ENCODE results near the gene ADAMTS1. TPM values are rescaled to one million over a fixed set of nuclear protein-coding genes. Genes with fewer than 3 reads are reported as not detected.

ADAMTS1 gene
- total RNA-seq, 2 experiments from 2014 or later: 0.89 to 2.0 TPM

GRCh38 chr21:26851109-26851944, 6.1 kb upstream of the ADAMTS1 start:
- ATAC-seq (no peak), DNase-seq (no peak)
- H3K4me3 Mint-ChIP-seq: no peak overlapping the region
- no peak overlapping the region for H3K27ac Mint-ChIP-seq
- peaks cover 29% of the 10 kb centered on the region for H3K27me3 Mint-ChIP-seq
- CTCF ChIA-PET: no interaction called here
- H3K9me3 Mint-ChIP-seq (ENCODE audit: low read depth): no peaks in the 10 kb centered on the region
- peaks cover 7% of the 10 kb centered on the region for H3K4me1 Mint-ChIP-seq
- H3K36me3 Mint-ChIP-seq: no peaks in the 10 kb centered on the region

GRCh38 chr21:26850116-26850643, 5.0 kb upstream of the ADAMTS1 start:
- Mint-ChIP-seq H3K27ac (no peak overlapping the region), H3K36me3 (no peaks in the 10 kb centered on the region), H3K4me1 (peaks cover 14% of the 10 kb centered on the region), H3K27me3 (peaks cover 39% of the 10 kb centered on the region), H3K4me3 (no peak overlapping the region), H3K9me3 (ENCODE audit: low read depth) (no peaks in the 10 kb centered on the region)
- DNase-seq (no peak), ATAC-seq (no peak)
- CTCF ChIA-PET: no interaction called here

- Mint-ChIP-seq H3K4me3 (no peak overlapping the region), H3K36me3 (no peaks in the 10 kb centered on the region), H3K9me3 (ENCODE audit: low read depth) (no peaks in the 10 kb centered on the region), H3K27me3 (peaks cover 45% of the 10 kb centered on the region), H3K27ac (no peak overlapping the region), H3K4me1 (peaks cover 14% of the 10 kb centered on the region)
- CTCF ChIA-PET: interaction anchor here (1.7 kb wide), 1 partner anchor 851 kb away, joined by 6 read pairs; no protein-coding TSS in a partner anchor
- no peak for DNase-seq
- no peak for ATAC-seq
These were observed 4.4 kb upstream of the ADAMTS1 start for GRCh38 chr21:26849428-26850115.

GRCh38 chr21:26847921-26848320, 2.7 kb upstream of the ADAMTS1 start:
- no peak for ATAC-seq
- Mint-ChIP-seq H3K36me3 (no peaks in the 10 kb centered on the region), H3K4me3 (no peak overlapping the region), H3K27me3 (peaks cover 62% of the 10 kb centered on the region), H3K4me1 (peaks cover 25% of the 10 kb centered on the region), H3K9me3 (ENCODE audit: low read depth) (no peaks in the 10 kb centered on the region), H3K27ac (no peak overlapping the region)
- CTCF ChIA-PET: interaction anchor here (1.4 to 1.7 kb wide), 2 partner anchors 853 to 1897 kb away, joined by 4 to 6 read pairs; no protein-coding TSS in a partner anchor
- DNase-seq: no peak

GRCh38 chr21:26847002-26847401, 1.8 kb upstream of the ADAMTS1 start:
- no peaks in the 10 kb centered on the region for H3K9me3 Mint-ChIP-seq (ENCODE audit: low read depth)
- H3K27me3 Mint-ChIP-seq: peaks cover 71% of the 10 kb centered on the region
- CTCF ChIA-PET: no interaction called here
- H3K27ac Mint-ChIP-seq: peak overlapping the region; percentile 35
- no peaks in the 10 kb centered on the region for H3K36me3 Mint-ChIP-seq
- H3K4me3 Mint-ChIP-seq: peak overlapping the region; percentile 43
- ATAC-seq: no peak
- DNase-seq: no peak
- H3K4me1 Mint-ChIP-seq: peaks cover 25% of the 10 kb centered on the region

GRCh38 chr21:26846036-26846931, 1.1 kb upstream of the ADAMTS1 start:
- ATAC-seq (no peak), DNase-seq (no peak)
- Mint-ChIP-seq H3K4me3 (peak overlapping the region; percentile 43), H3K4me1 (peaks cover 25% of the 10 kb centered on the region), H3K27me3 (peaks cover 72% of the 10 kb centered on the region), H3K36me3 (no peaks in the 10 kb centered on the region), H3K9me3 (ENCODE audit: low read depth) (no peaks in the 10 kb centered on the region), H3K27ac (peak overlapping the region; percentile 34)
- CTCF ChIA-PET: no interaction called here

- no peak overlapping the region for H3K27ac Mint-ChIP-seq
- CTCF ChIA-PET: no interaction called here
- H3K9me3 Mint-ChIP-seq (ENCODE audit: low read depth): no peaks in the 10 kb centered on the region
- ATAC-seq (no peak), DNase-seq (no peak)
- no peaks in the 10 kb centered on the region for H3K36me3 Mint-ChIP-seq
- H3K27me3 Mint-ChIP-seq: peaks cover 74% of the 10 kb centered on the region
- peaks cover 25% of the 10 kb centered on the region for H3K4me1 Mint-ChIP-seq
- peak overlapping the region; percentile 43 for H3K4me3 Mint-ChIP-seq
These were observed 488 bp upstream of the ADAMTS1 start for GRCh38 chr21:26845759-26846035.

GRCh38 chr21:26844258-26845065, 747 bp downstream of the ADAMTS1 start:
- Mint-ChIP-seq H3K36me3 (no peaks in the 10 kb centered on the region), H3K4me1 (peaks cover 31% of the 10 kb centered on the region), H3K27ac (no peak overlapping the region), H3K27me3 (peaks cover 83% of the 10 kb centered on the region), H3K4me3 (peak overlapping the region; percentile 61), H3K9me3 (ENCODE audit: low read depth) (no peaks in the 10 kb centered on the region)
- CTCF ChIA-PET: interaction anchor here (0.8 kb wide), 1 partner anchor 26 kb away, joined by 3 read pairs; no protein-coding TSS in a partner anchor
- ATAC-seq: peak; percentile 8
- no peak for DNase-seq

GRCh38 chr21:26843933-26844257, 1.3 kb downstream of the ADAMTS1 start:
- CTCF ChIA-PET: no interaction called here
- no peaks in the 10 kb centered on the region for H3K36me3 Mint-ChIP-seq
- H3K27ac Mint-ChIP-seq: peak overlapping the region; percentile 55

GRCh38 chr21:26842974-26843932, 2.0 kb downstream of the ADAMTS1 start:
- peak; percentile 72 for ATAC-seq
- no peaks in the 10 kb centered on the region for H3K9me3 Mint-ChIP-seq (ENCODE audit: low read depth)
- H3K4me3 Mint-ChIP-seq: peak overlapping the region; percentile 61
- peaks cover 74% of the 10 kb centered on the region for H3K27me3 Mint-ChIP-seq
- peaks cover 31% of the 10 kb centered on the region for H3K4me1 Mint-ChIP-seq
- H3K36me3 Mint-ChIP-seq: no peaks in the 10 kb centered on the region
- peak overlapping the region; percentile 55 for H3K27ac Mint-ChIP-seq
- CTCF ChIA-PET: no interaction called here
- DNase-seq: peak; percentile 59

More at GRCh38 chr21:26843933-26844257, 1.3 kb downstream of the ADAMTS1 start:
- ATAC-seq: peak; percentile 9
- Mint-ChIP-seq H3K4me3 (peak overlapping the region; percentile 61), H3K27me3 (peaks cover 80% of the 10 kb centered on the region), H3K9me3 (ENCODE audit: low read depth) (no peaks in the 10 kb centered on the region), H3K4me1 (peaks cover 31% of the 10 kb centered on the region)
- DNase-seq: no peak

GRCh38 chr21:26842300-26842699, 2.9 kb downstream of the ADAMTS1 start:
- Mint-ChIP-seq H3K36me3 (no peaks in the 10 kb centered on the region), H3K27ac (no peak overlapping the region), H3K27me3 (peaks cover 66% of the 10 kb centered on the region), H3K4me1 (peaks cover 30% of the 10 kb centered on the region), H3K4me3 (no peak overlapping the region), H3K9me3 (ENCODE audit: low read depth) (no peaks in the 10 kb centered on the region)
- CTCF ChIA-PET: no interaction called here
- DNase-seq (no peak), ATAC-seq (no peak)

GRCh38 chr21:26840912-26841311, 4.3 kb downstream of the ADAMTS1 start:
- DNase-seq: no peak
- H3K9me3 Mint-ChIP-seq (ENCODE audit: low read depth): no peaks in the 10 kb centered on the region
- no peak overlapping the region for H3K4me3 Mint-ChIP-seq
- peaks cover 20% of the 10 kb centered on the region for H3K4me1 Mint-ChIP-seq
- no peaks in the 10 kb centered on the region for H3K36me3 Mint-ChIP-seq
- H3K27ac Mint-ChIP-seq: no peak overlapping the region
- CTCF ChIA-PET: no interaction called here
- ATAC-seq: no peak
- H3K27me3 Mint-ChIP-seq: peaks cover 52% of the 10 kb centered on the region

Measured in activated CD8-positive, alpha-beta memory T cell treated with anti-CD3 and anti-CD28 coated beads, Interleukin-2, amount 10 ng/mL, durations not matched to agents 7 days and 5 days (primary cell).